GM19328 (cell line): ENCODE results near the gene LRRC8E.
"Not testable (repeated sequence)": the region's sequence is repeated elsewhere in the genome, so short reads cannot be mapped to it uniquely, and the experiment has no call there.

ENCODE experiments used
- ATAC-seq: cut with Tn5 transposase; IDR thresholded peaks from one replicate; pipeline ENCODE4 v1.9.1; 2021; ENCODE audit warnings: mild to moderate bottlenecking, moderate library complexity; ENCODE audit not compliant: unreplicated experiment

The LRRC8E gene

DNA sequence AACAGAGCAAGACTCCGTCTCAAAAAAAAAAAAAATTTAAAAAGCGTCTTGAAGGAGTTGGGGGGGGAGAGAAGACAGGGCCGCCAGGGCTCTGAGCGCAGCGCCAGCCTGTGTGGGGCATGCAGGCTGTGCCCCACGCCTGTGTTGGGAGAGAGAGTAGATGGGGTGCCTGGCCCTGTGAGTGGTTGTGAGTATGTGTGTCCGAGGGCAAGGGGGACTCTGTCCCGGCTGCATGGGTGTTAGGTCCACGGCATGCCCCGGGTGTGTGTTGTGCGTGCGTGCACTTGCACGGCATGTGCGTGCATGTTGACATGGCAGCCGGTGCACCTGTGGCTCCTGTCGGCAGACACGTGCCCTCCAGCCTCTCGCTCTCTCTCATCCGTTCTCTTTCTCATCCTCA, 18.8 kb downstream of the LRRC8E start:
- ATAC-seq: no peak

DNA sequence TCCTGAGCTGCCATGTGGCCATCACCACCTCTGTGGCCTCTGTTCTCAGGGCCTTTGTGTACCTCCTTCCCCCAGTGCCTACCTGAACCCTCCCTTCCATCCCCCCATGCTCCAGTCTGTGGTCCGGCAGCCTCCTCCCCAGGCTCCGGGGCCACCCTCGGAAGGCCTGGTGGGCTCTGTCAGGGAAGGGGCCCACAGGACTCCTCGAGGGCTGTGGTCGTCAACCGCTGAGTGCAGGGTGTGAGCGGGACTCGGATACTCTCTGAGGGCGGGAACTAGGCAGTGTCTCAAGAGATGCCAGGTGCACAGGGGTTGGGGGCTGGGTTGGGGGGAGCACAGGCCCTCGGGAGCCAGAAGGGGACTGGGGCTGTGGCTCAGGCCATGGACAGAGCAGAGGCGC, 19.2 kb downstream of the LRRC8E start:
- ATAC-seq: no peak

DNA sequence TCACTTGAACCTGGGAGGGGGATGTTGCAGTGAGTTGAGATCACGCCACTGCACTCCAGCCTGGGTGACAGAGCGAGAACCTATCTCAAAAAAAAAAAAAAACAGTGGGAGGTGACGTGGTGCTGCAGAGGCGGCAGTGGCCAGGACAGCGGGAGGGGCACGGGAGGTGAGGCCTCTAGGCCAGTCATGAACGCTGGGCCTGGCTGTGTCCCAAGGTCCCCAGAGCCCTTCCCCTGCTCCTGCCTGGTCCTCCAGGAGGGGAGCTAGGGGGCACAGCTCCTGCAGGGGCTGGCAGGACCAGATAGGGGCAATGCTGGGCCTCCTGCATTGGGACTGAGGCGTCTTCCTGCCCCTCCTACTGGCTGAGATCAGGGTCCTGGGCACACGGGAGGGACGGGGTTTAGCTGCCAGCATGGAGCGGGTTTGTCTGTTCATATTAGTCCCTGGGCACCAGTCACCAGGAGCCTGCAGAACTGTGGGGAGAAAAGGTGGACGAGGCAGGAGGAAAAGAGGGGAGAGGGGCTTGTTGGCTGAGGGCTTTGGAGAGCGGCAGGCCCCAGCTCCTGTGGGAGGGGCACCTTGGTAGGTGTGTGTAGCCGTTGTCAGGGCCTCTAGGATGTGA, 19.9 kb downstream of the LRRC8E start:
- no peak for ATAC-seq

DNA sequence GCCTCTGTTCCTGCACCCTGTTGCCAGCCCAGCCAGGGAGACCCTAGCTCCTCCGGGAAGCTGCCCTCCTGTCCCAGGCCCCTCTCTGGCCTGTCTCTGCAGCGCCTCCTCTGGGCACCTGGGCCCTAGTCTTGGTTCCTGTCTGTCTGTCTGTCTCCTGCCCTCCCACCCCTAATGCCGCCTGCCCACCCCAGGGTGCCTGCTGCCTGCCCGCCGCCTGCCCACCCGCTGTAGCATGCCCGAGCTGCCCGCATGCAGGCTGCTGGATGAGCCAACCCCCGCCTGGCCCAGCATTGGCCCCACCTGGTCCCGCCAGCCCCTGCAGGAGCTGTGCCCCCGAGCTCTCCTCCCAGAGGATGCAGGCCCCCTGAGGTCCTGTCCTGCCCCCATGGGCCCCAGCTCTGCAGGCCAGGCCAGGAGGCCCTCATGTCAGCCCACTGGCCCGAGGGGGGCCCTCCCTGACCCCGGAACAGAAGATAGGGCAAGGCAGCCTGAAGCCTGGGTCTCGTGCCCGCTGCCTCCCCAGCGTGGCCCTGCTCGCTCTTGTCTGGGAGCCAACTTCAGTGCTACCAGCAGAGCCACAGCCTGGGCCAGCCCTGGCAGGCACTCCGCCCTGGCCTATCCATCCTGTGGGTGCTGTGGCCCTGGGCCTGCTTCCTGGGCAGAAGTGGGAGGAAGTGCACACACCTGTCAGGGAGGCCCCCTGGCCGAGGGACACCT, 20.6 kb downstream of the LRRC8E start:
- no peak for ATAC-seq

- ATAC-seq: no peak
Observed at GRCh38 chr19:7909471-7910067, 21.3 kb downstream of the LRRC8E start.

DNA sequence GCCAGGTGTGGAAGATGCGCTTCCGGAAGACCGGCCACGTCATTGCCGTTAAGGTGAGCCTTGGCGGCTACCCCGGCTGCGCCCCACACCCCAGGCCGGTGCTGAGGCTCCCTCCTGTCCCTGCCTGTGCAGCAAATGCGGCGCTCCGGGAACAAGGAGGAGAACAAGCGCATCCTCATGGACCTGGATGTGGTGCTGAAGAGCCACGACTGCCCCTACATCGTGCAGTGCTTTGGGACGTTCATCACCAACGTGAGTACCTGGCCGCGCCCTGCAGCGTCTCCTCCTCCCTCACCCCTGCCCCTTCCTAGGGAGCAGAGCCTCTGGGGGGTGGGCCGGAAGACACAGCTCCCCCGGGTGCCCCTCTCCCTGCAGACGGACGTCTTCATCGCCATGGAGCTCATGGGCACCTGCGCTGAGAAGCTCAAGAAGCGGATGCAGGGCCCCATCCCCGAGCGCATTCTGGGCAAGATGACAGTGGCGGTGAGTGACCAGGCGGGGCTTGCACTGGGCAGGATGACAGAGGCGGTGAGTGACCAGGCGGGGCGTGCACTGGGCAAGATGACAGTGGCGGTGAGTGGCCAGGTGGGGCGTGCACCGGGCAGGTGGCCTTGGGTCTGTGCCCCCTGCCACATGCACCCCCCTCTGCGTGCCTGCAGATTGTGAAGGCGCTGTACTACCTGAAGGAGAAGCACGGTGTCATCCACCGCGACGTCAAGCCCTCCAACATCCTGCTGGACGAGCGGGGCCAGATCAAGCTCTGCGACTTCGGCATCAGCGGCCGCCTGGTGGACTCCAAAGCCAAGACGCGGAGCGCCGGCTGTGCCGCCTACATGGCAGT, 22.2 kb downstream of the LRRC8E start:
- no peak for ATAC-seq

DNA sequence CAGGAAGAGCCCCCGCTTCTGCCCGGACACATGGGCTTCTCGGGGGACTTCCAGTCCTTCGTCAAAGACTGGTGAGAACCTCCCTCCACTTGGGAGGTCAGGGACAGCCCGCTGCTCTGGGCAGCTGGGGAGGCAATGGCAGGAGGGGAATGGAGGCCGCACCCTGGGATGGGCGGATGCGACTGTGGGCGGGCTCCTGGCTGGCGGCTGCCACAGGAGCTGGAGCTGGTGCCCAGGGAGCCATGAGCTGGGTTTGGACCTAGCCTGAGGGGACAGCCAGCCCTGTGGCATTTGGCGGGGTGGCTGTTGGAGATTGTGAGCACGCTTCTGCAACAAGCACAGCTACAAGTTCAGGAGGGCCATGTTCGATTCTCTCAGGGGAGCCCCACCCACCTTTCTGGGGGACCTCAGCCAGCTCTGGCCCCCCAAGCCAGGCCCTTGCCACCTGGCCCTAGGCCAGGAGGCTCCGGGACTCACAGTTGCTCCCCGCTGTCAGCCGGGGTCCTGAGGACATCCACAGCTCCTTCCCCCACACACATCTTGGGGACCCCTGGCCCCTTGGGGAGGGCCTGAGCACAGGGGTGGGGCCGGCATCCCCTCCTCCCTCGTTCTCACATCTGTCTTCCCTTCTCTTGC, 23.3 kb downstream of the LRRC8E start:
- ATAC-seq: no peak

DNA sequence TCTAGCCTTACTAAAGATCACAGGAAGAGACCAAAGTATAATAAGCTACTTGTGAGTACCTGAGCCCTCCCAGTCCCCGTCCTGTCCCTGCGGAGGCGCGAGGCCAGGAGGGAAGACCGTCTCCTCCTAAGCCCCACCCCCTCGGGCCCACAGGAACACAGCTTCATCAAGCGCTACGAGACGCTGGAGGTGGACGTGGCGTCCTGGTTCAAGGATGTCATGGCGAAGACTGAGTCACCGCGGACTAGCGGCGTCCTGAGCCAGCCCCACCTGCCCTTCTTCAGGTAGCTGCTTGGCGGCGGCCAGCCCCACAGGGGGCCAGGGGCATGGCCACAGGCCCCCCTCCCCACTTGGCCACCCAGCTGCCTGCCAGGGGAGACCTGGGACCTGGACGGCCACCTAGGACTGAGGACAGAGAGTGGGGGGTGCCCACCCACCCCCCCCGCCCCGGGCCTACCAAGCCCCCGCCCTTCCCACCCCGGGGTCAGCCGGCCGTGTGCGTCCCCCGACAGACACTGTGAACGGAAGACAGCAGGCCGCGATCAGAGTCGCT, 23.9 kb downstream of the LRRC8E start:
- no peak for ATAC-seq

- no peak for ATAC-seq
Observed at GRCh38 chr19:7912697-7913564, 24.6 kb downstream of the LRRC8E start.

GRCh38 chr19:7913652-7914051, 25.3 kb downstream of the LRRC8E start:
- ATAC-seq: no peak

DNA sequence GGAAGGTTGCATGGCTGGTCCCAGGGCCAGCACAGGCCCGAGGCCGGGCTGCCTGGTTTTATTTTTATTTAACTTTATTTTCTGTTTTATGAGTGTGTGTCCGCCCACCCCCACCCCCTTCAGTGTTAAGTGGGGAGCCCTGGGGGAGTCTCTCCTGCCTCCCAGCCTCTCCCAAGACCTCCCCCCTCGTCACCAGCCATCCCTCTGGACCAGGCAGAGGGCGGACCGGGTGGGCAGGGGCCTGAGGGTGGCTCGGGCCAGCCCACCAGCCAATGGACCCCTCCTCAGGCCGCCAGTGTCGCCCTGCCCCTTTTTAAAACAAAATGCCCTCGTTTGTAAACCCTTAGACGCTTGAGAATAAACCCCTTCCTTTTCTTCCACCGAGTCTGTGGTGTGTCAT, 25.8 kb downstream of the LRRC8E start:
- ATAC-seq: no peak

DNA sequence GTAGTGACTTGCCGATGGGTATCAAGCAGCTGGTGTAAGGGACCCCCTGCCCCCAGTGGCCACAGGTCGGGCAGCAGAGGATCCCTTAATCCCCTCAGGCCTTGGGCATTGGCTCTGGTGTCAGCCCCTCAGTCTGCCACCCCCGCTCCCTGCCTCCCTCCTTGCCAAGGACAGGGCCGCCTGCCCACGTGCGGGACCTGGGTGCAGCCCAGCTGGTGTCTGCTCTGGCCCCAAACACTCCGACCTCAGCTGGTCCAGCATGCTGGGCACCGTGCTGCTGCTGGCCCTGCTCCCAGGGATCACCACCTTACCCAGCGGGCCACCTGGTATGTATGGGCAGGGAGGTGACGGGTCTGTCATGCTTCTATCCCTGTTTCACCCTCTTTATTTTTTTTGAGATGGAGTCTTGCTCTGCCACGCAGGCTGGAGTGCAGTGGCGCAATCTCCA, 26.3 kb downstream of the LRRC8E start, which contains the start of gene TGFBR3L:
TSS of gene TGFBR3L (plus strand) at position 233 of the 448 bp plus-strand sequence.
- ATAC-seq: no peak

DNA sequence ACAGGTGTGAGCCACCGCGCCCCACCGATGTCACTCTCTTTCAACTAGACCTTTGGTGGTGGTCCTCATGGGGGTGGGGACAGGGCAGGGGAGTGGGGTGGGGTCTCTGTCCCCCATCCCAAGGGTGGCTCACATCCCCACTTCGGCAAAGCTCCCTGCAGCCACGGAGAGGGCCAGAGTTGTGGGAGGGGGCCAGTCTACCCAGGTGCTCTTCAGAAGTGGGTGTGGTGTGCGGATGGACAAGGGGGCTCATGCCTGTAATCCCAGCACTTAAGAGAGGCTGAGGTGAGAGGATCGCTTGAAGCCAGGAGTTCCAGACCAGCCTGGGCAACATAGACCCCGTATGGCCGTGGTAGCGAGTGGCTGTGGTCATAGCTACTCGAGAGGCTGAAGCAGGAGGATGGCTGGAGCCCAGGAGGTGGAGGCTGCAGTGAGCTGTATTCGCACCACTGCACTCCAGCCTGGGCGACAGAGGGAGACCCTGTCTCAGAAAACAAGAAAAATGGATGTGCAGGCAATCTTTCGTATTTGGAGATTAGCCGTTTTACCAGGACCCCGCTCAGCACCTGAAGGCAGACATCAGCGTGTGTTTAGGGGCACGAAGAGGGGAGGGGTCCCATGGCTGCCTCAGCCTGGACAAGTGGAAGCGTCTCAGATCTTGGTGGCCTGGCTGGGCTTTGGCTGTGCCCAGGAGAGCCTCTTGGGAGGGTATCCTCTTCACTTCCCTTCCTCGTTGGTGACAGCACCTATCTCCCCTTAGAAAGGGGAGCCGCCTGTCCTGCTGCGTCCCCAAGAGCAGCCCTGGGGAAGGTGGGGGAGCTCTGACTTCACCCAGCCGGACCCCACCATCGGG, 27.2 kb downstream of the LRRC8E start:
- ATAC-seq: no peak

DNA sequence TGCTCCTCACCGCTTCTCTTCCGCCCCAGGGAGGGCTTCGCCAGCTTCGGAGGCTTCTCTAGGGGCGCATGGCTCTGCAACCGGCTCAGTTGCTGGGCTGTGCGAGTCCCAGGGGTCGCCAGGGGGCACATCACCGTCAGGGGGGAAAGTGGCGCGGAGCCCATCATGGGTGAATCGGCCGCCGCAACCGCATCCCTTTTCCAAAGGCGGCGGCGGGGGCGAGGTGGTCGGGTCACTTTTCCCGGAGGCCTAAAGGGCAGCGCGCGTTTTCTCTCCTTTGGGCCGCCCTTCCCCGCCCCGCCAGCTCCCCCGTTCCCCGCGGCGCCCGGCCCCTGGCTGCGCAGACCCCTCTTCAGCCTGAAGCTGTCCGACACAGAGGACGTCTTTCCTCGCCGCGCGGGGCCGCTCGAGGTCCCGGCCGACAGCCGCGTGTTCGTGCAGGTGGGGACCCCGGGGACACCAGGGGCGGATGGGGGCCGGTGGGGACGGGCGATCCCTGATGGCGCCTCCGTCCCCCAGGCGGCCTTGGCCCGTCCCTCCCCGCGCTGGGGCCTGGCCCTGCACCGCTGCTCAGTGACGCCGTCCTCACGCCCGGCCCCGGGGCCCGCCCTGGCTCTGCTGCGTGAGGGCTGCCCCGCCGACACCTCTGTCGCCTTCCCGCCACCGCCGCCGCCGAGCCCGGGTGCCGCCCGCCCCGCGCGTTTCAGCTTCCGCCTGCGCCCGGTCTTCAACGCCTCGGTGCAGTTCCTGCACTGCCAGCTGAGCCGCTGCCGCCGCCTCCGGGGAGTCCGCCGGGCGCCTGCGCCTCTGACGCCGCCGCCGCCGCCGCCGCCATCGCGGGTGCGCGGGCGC, 28.0 kb downstream of the LRRC8E start:
- ATAC-seq: no peak

DNA sequence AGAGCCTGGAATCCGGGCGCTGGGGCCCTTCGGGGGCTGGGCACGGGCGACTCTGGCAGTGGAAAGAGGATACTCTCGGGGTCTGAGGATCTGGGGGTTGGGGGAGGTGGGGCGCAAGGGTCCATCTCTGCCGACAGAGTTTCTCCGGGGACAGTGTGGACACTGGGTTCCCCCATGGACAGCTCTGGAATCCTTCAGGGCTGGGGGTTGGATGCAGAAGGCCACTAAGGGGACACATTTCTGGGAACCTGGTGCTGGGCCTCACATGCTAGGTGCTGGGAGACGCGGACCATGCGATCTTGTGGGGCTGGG, 28.6 kb downstream of the LRRC8E start:
- ATAC-seq: no peak

DNA sequence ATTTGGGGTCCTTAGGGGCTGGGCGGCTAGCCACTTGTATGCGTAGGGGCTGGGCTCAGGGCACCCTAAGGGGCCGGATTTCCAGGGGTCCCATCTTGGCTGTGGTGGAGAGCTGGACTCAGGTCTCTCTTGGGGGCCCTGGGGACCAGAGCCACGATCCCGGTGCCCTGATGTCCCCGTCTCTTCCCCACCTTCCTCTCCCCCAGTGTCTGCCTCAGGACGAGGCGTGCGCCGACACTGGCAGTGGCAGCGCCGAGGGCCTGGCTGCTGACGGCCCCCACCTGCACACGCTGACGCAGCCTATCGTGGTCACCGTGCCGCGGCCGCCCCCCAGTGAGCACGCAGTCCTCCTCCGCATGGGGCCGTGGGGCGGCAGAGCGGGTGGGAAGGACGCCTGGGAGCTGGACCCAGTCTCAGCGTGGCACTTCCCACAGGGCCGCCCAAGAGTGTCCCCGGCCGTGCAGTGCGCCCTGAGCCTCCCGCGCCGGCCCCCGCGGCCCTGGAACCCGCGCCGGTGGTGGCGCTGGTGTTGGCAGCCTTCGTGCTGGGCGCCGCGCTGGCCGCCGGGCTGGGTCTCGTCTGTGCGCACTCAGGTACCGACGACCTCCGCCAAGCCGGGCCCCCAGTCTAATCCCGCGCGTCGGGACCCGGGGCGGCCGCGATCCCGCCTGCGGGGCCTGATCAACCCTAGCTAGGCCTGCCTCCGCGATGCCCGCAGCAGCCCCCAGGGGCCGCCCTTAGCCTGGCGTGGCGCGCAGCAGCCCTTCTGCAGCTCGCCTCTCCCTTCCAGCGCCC, 29.2 kb downstream of the LRRC8E start:
- no peak for ATAC-seq

DNA sequence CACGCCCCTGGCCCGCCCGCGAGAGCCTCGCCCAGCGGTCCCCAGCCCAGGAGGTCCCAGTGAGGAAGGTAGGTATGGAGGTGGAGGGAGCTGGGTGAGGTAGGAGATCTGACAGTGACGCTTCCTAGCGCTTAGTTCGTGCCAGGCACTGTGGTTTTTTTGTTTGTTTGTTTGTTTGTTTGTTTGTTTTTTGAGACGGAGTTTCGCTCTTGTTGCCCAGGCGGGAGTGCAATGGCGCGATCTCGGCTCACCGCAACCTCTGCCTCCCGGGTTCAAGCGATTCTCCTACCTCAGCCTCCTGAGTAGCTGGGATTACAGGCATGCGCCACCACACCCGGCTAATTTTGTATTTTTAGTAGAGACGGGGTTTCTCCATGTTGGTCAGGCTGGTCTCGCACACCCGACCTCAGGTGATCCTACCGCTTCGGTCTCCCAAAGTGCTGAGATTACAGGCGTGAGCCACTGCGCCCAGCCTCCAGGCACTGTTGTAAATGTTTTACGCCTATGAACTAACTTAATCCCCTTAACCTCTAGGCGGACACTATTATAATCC, 29.8 kb downstream of the LRRC8E start:
- ATAC-seq: not testable (repeated sequence)
